Subcutaneous abdominal adipose tissue (tissue), 5 donors: ENCODE measurements around the gene PJA2.

Experiments
- H3K27ac ChIP-seq: one replicate; pipeline ENCODE4 v1.7.0; 2013; ENCODE audit warnings: low read depth, mild to moderate bottlenecking, inconsistent platforms, low read length, moderate library complexity
- H3K27me3 ChIP-seq, 5 donors: one replicate each; pipeline ENCODE4 v1.7.0; 2013; ENCODE audit warnings: low read length in 5 of 5, inconsistent platforms in 1 of 5; ENCODE audit not compliant: control insufficient read depth in 5 of 5, insufficient read depth in 4 of 5
- H3K36me3 ChIP-seq, 5 donors: one replicate each; pipeline ENCODE4 v1.7.0; 2013; ENCODE audit warnings: low read length in 5 of 5; ENCODE audit not compliant: control insufficient read depth in 5 of 5, insufficient read depth in 5 of 5
- H3K4me1 ChIP-seq, 5 donors: one replicate each; pipeline ENCODE4 v1.7.0; 2013; ENCODE audit warnings: low read length in 5 of 5, mild to moderate bottlenecking in 3 of 5, moderate library complexity in 1 of 5; ENCODE audit not compliant: control insufficient read depth in 5 of 5, insufficient read depth in 5 of 5
- H3K4me3 ChIP-seq, 5 donors: one replicate each; pipeline ENCODE4 v1.7.0; 2013; ENCODE audit warnings: low read length in 5 of 5, low read depth in 1 of 5
- H3K9ac ChIP-seq, 5 donors: one replicate each; pipeline ENCODE4 v1.7.0; 2013; ENCODE audit warnings: low read length in 5 of 5, mild to moderate bottlenecking in 4 of 5, moderate library complexity in 3 of 5
- H3K9me3 ChIP-seq, 5 donors: one replicate each; pipeline ENCODE4 v1.7.0; 2013; ENCODE audit warnings: low read length in 5 of 5; ENCODE audit not compliant: control insufficient read depth in 5 of 5
- donor health status: healthy.
- donor health status: healthy.
- donor health status: healthy.
- donor health status: healthy.
- donor health status: healthy.

PJA2 gene

DNA sequence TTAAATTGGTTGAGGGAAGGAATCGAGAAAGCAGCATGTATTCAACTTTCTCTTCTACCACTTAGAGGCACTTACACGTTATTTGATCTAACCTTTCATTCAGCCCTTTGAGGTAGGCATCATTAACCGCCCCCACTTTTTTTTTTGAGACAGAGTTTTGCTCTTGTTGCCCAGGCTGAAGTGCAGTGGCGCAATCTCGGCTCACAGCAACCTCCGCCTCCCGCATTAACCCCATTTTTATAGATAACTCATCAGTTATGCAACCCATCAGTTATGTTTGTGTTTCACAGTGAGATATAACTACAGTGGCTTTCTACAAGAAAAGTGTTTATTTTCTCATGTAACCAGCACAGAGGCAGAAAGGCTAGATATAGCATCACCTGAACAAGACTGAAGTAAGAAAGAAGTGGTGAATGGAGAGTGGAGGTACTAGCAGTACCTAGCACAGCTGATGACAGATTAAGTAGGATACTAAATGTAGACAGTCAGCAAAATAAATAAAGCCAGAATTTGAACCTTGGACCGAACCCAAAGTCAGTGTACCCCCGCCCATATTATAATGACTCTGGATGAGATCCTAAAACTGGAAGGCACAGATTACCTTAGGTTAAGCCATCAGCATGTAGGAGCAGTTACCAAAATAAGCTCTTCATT lies 91.2 kb downstream of the PJA2 start:
- Histone ChIP-seq H3K36me3 (peaks cover 0 to 5% (median 0%) of the 10 kb centered on the region in 5 donors), H3K27me3 (no peaks in the 10 kb centered on the region), H3K9ac (no peak overlapping the region), H3K4me3 (no peak overlapping the region), H3K27ac (no peak overlapping the region), H3K4me1 (peaks cover 0 to 6% (median 0%) of the 10 kb centered on the region in 5 donors), H3K9me3 (no peaks in the 10 kb centered on the region)

DNA sequence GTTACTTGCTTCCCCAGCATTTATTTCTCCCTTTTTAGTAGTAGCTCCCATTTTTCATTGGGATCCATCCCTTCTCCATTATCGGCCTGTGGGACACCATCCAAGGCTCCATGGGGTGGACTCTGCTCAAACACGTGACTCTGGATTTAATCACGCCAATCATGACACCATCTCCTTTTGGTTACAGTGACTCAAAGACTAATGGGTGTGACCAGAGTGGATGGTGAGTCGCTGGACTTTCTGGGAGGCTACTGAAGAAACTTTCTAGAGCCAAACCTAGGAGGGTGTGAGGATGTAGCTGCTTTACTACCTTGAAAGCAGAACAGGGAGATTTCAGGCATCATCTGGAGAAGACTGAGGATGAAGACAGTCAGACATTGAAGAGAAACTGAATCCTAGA lies 93.1 kb downstream of the PJA2 start:
- H3K9me3 ChIP-seq, result no peaks in the 10 kb centered on the region
- H3K27me3 ChIP-seq, result no peaks in the 10 kb centered on the region
- no peak overlapping the region for H3K4me3 ChIP-seq
- H3K27ac ChIP-seq, result no peak overlapping the region
- H3K4me1 ChIP-seq, result no peaks in the 10 kb centered on the region
- peaks cover 0 to 5% (median 0%) of the 10 kb centered on the region in 5 donors for H3K36me3 ChIP-seq
- H3K9ac ChIP-seq, result no peak overlapping the region

DNA sequence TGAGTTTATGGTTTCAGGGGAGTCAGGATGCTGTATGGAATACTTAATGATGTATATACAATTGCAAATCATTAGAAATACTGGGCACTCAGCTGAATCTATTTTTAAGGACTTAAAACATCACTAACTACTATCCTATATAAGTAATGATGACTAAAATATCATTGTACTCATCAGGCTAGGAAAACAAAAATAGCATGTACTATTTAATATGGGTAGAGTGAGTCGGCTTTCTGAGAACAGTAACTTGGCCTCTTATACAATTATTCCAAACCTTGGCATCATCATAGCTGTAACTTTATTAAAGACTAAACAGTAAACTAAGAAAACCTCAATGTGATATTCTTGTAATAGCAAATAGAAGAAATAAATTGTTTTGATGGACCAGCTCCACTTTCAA lies 94.5 kb downstream of the PJA2 start:
- no peak overlapping the region for H3K9ac ChIP-seq
- no peak overlapping the region for H3K27ac ChIP-seq
- no peaks in the 10 kb centered on the region for H3K9me3 ChIP-seq
- no peaks in the 10 kb centered on the region for H3K4me1 ChIP-seq
- H3K4me3 ChIP-seq, result no peak overlapping the region
- H3K36me3 ChIP-seq, result no peaks in the 10 kb centered on the region
- H3K27me3 ChIP-seq, result no peaks in the 10 kb centered on the region

- Histone ChIP-seq H3K4me3 (no peak overlapping the region), H3K36me3 (no peaks in the 10 kb centered on the region), H3K27me3 (no peaks in the 10 kb centered on the region), H3K9me3 (no peaks in the 10 kb centered on the region), H3K27ac (no peak overlapping the region), H3K9ac (no peak overlapping the region), H3K4me1 (no peaks in the 10 kb centered on the region)
These were observed 96.6 kb downstream of the PJA2 start for GRCh38 chr5:109313127-109313526.

DNA sequence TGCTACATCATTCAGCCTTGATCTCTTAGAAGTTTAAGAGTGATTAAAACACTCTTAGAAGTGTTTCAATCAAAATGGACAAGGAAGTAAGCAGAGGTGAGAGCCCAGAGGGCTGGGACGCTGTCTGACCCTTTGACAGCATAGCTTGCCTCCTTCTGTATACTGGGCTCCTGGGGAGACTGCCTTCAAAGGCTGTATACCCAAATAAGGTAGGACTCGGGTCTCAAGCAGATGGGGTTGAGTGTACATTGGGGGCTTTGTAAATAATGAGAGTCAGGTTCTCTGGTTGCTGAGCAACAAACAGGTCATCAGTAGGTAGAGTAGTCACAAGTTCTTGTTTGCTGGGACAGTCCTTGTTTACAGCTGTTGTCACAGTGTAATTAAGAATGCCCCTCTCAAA lies 97.1 kb downstream of the PJA2 start:
- Histone ChIP-seq H3K27ac (no peak overlapping the region), H3K9me3 (no peaks in the 10 kb centered on the region), H3K27me3 (no peaks in the 10 kb centered on the region), H3K4me3 (no peak overlapping the region), H3K4me1 (no peaks in the 10 kb centered on the region), H3K9ac (no peak overlapping the region), H3K36me3 (no peaks in the 10 kb centered on the region)

- H3K36me3 ChIP-seq, result no peaks in the 10 kb centered on the region
These were observed 99.5 kb downstream of the PJA2 start for GRCh38 chr5:109310315-109310714.

GRCh38 chr5:109309326-109310063 lies 100.3 kb downstream of the PJA2 start:
- no peaks in the 10 kb centered on the region for H3K9me3 ChIP-seq
- no peak overlapping the region for H3K27ac ChIP-seq
- no peak overlapping the region for H3K4me3 ChIP-seq
- H3K9ac ChIP-seq, result no peak overlapping the region
- no peaks in the 10 kb centered on the region for H3K27me3 ChIP-seq
- H3K4me1 ChIP-seq, result no peaks in the 10 kb centered on the region
- H3K36me3 ChIP-seq, result no peaks in the 10 kb centered on the region

More at GRCh38 chr5:109310315-109310714, 99.5 kb downstream of the PJA2 start:
- Histone ChIP-seq H3K27ac (no peak overlapping the region), H3K27me3 (no peaks in the 10 kb centered on the region), H3K9ac (no peak overlapping the region), H3K4me1 (no peaks in the 10 kb centered on the region), H3K4me3 (no peak overlapping the region), H3K9me3 (no peaks in the 10 kb centered on the region)

DNA sequence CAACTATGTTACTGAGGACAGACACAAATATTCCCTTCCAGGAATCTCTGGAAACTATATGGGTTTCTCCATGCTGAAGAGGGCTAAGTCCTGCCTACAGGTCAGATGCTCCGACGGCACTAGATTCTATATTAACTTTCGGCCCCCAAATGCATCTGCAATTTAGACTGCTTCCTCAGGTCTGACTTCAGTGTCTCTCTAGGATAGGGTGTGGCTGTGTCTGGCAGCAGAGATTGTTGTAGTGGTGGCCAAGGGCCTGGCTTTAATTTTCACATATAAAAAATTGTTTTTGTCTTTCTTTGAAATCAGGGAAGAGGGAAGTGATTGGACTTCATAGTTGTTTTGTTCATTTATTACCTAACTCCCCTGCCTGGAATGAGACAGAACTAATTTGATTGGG lies 101.8 kb downstream of the PJA2 start:
- Histone ChIP-seq H3K36me3 (no peaks in the 10 kb centered on the region), H3K4me3 (no peak overlapping the region), H3K27ac (no peak overlapping the region), H3K4me1 (no peaks in the 10 kb centered on the region), H3K27me3 (no peaks in the 10 kb centered on the region), H3K9me3 (no peaks in the 10 kb centered on the region), H3K9ac (no peak overlapping the region)

- H3K36me3 ChIP-seq, result no peaks in the 10 kb centered on the region
- no peak overlapping the region for H3K4me3 ChIP-seq
- no peak overlapping the region for H3K27ac ChIP-seq
- no peaks in the 10 kb centered on the region for H3K27me3 ChIP-seq
- H3K9ac ChIP-seq, result no peak overlapping the region
- H3K4me1 ChIP-seq, result no peaks in the 10 kb centered on the region
- H3K9me3 ChIP-seq, result no peaks in the 10 kb centered on the region
These were observed 102.3 kb downstream of the PJA2 start for GRCh38 chr5:109307456-109307855.

GRCh38 chr5:109305352-109305751 lies 104.4 kb downstream of the PJA2 start:
- H3K4me1 ChIP-seq, result no peaks in the 10 kb centered on the region
- no peaks in the 10 kb centered on the region for H3K36me3 ChIP-seq
- H3K27ac ChIP-seq, result no peak overlapping the region
- H3K9me3 ChIP-seq, result no peaks in the 10 kb centered on the region
- H3K9ac ChIP-seq, result no peak overlapping the region
- no peak overlapping the region for H3K4me3 ChIP-seq
- no peaks in the 10 kb centered on the region for H3K27me3 ChIP-seq
